Measurements from ENCODE around the gene RNF115.
"Not testable (repeated sequence)": the region's sequence is repeated elsewhere in the genome, so short reads cannot be mapped to it uniquely, and the experiment has no call there.

RNF115 gene

DNA sequence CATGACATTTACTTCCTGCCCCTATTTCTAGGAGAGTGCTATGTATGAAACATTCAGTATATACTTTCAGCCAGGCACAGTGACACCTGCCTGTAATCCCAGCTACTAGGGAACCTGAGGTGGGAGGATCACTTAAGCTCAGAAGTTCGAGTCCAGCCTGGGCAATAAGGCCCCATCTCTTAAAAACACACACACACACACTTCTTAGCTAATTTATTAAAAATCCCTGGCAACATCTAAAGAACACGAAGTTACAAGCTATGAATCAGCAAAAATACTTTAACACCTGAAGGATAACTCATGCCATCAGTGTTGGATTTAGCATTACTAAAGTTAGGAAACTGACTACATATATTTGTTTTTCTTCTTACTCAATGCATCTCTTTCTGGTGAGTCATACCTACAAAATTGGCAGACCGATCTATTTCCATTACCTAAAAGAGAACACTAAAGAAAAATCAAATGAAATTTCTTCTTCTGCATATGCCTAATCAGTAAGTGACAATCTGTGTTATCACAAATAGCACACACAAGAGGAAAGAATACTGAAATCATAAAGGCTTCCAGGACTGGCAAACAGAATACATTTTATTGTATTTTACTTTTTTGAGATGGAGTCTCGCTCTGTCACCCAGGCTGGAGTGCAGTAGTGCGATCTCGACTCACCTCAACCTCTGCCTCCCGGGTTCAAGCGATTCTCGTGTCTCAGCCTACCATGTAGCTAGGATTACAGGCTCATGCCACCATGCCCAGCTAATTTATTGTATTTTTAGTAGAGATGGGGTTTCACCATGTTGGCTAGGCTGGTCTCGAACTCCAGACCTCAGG lies 41.4 kb downstream of the RNF115 start:
- DNase-seq (ENCODE audit: extremely low read depth in 1 of 2, low read depth in 1 of 2): no peak

GRCh38 chr1:145778146-145778540 lies 45.8 kb downstream of the RNF115 start:
- no peak for DNase-seq (ENCODE audit: extremely low read depth in 1 of 2, low read depth in 1 of 2)

DNA sequence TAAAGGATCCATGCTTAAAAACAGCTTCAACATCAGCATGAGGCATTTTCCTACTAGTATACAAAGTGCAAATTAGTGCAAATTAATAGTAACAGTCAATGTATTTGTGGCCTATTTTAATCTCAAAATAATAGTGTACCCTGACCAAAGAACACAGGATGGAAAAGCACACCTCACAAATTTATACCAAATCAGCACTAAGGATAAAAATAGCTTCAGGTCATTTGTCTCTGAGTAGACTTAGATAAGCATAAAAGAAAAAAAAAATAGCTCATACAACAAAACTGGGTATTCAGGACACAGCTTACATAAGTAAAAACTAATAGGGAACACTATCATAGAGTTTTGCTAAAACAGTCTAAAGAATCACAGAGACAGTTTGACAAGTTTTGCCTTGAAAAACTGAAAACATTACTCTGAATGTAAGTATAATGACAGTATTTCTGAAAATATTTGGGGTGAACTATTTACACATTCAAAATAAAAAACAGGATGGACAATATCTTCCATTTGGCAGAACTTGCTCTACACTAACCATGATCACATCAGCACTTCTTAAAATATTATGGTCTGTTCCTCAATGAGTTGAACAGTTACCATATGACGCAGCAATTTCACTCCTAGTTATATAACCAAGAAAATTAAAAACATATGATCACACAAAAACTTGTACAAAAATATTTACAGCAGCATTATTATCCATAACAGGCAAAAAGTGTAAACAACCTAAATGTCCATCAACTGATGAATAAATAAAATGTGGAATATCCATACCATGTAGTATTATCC lies 46.3 kb downstream of the RNF115 start:
- DNase-seq (ENCODE audit: extremely low read depth in 1 of 2, low read depth in 1 of 2): no peak

- DNase-seq (ENCODE audit: extremely low read depth in 1 of 2, low read depth in 1 of 2): no peak
Measured at GRCh38 chr1:145773423-145773822, 50.5 kb downstream of the RNF115 start.

GRCh38 chr1:145771056-145771455 lies 52.8 kb downstream of the RNF115 start:
- DNase-seq (ENCODE audit: extremely low read depth in 1 of 2, low read depth in 1 of 2): no peak

DNA sequence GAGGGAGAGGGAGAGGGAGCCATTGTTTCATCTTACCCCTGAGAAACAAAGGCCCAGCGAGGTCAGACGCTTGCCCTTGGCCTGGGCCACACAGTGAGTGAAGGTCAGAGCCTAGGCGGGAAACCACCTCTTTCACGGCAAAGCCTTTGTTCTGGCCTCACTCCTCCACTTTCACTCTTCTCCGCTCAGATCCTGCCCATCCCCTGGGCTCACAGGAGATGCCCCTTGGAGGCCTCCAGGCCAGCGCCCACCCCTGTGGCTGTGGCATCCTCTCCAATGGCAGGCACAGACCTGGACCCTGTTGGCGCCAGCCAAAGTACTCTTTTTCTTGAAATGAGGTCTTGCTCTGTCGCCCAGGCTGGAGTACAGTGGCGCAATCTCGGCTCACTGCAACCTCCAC lies 55.9 kb downstream of the RNF115 start:
- not testable (repeated sequence) for DNase-seq (ENCODE audit: extremely low read depth in 1 of 2, low read depth in 1 of 2)

- DNase-seq (ENCODE audit: extremely low read depth in 1 of 2, low read depth in 1 of 2): not testable (repeated sequence)
Measured at GRCh38 chr1:145766926-145767325, 57.0 kb downstream of the RNF115 start.

GRCh38 chr1:145765585-145766360 lies 58.1 kb downstream of the RNF115 start:
- DNase-seq (ENCODE audit: extremely low read depth in 1 of 2, low read depth in 1 of 2): not testable (repeated sequence)

DNA sequence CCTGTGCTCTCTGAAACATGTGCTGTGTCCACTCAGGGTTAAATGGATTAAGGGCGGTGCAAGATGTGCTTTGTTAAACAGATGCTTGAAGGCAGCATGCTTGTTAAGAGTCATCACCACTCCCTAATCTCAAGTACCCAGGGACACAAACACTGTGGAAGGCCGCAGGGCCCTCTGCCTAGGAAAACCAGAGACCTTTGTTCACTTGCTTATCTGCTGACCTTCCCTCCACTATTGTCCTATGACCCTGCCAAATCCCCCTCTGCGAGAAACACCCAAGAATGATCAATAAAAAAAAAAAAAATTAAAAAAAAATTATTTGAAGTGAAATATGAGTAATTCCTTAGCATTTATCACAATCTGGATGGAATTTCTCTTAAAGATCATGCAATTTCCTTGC lies 58.8 kb downstream of the RNF115 start:
- not testable (repeated sequence) for DNase-seq (ENCODE audit: extremely low read depth in 1 of 2, low read depth in 1 of 2)

DNA sequence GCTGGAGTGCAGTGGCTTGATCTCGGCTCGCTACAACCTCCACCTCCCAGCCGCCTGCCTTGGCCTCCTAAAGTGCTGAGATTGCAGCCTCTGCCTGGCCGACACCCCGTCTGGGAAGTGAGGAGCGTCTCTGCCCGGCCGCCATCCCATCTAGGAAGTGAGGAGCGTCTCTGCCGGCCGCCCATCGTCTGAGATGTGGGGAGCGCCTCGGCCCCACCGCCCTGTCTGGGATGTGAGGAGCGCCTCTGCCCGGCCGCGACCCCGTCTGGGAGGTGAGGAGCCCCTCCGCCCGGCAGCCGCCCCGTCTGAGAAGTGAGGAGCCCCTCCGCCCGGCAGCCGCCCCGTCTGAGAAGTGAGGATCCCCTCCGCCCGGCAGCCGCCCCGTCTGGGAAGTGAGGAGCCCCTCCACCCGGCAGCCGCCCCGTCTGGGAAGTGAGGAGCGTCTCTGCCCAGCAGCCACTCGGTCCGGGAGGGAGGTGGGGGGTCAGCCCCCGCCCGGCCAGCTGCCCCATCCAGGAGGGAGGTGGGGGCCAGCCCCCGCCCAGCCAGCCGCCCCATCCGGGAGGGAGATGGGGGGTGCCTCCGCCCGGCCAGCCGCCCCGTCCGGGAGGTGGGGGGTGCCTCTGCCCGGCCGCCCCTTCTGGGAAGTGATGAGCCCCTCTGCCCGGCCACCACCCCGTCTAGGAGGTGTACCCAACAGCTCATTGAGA lies 59.5 kb downstream of the RNF115 start:
- not testable (repeated sequence) for DNase-seq (ENCODE audit: extremely low read depth in 1 of 2, low read depth in 1 of 2)

- not testable (repeated sequence) for DNase-seq (ENCODE audit: extremely low read depth in 1 of 2, low read depth in 1 of 2)
Measured at GRCh38 chr1:145762001-145762400, 61.9 kb downstream of the RNF115 start.

DNA sequence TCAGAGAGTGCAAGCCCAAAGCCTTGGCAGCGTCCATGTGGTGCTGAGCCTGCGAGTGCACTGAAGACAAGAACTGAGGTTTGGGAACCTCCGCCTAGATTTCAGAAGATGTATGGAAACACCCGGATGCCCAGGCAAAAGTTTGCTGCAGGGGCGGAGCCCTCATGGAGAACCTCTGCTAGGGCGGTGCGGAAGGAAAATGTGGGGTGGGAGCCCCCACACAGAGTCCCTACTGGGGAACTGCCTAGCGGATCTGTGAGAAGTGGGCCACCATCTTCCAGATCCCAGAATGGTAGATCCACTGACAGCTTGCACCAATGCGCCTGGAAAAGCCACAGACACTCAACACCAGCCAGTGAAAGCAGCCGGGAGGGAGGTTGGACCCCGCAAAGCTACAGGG lies 62.4 kb downstream of the RNF115 start:
- not testable (repeated sequence) for DNase-seq (ENCODE audit: extremely low read depth in 1 of 2, low read depth in 1 of 2)

DNA sequence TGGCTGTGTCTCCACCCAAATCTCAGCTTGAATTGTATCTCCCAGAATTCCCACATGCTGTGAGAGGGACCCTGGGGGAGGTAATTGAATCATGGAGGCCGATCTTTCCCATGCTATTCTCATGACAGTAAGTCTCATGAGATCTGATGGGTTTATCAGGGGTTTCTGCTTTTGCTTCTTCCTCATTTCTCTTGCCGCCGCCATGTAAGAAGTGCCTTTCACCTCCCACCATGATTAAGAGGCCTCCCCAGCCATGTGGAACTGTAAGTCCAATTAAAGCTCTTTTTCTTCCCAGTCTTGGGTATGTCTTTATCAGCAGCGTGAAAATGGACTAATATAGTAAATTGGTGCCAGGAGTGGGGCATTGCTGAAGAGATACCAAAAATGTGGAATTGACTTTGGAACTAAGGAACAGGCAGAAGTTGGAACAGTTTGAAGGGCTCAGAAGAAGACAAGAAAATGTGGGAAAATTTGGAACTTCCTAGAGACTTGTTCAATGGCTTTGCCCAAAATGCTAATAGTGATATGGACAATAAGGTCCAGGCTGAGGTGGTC lies 63.4 kb downstream of the RNF115 start:
- DNase-seq (ENCODE audit: extremely low read depth in 1 of 2, low read depth in 1 of 2): not testable (repeated sequence)

- no peak for DNase-seq (ENCODE audit: extremely low read depth in 1 of 2, low read depth in 1 of 2)
Measured at GRCh38 chr1:145759721-145760120, 64.2 kb downstream of the RNF115 start.

- DNase-seq (ENCODE audit: extremely low read depth in 1 of 2, low read depth in 1 of 2): no peak
Measured at GRCh38 chr1:145758575-145758974, 65.3 kb downstream of the RNF115 start.

GRCh38 chr1:145758116-145758515 lies 65.8 kb downstream of the RNF115 start:
- no peak for DNase-seq (ENCODE audit: extremely low read depth in 1 of 2, low read depth in 1 of 2)

- no peak for DNase-seq (ENCODE audit: extremely low read depth in 1 of 2, low read depth in 1 of 2)
Measured at GRCh38 chr1:145757420-145757819, 66.5 kb downstream of the RNF115 start.

GRCh38 chr1:145751491-145752037 lies 72.3 kb downstream of the RNF115 start:
- no peak for DNase-seq (ENCODE audit: extremely low read depth in 1 of 2, low read depth in 1 of 2)

- DNase-seq (ENCODE audit: extremely low read depth in 1 of 2, low read depth in 1 of 2): no peak
Measured at GRCh38 chr1:145750426-145750825, 73.5 kb downstream of the RNF115 start.

Data from activated CD8-positive, alpha-beta memory T cell treated with anti-CD3 and anti-CD28 coated beads for 1 hour (primary cell).